Measurements from ENCODE around the gene APLP2. TPM values are rescaled to one million over a fixed set of nuclear protein-coding genes. Genes with fewer than 3 reads are reported as not detected.
"Not testable (repeated sequence)": the region's sequence is repeated elsewhere in the genome, so short reads cannot be mapped to it uniquely, and the experiment has no call there.

The APLP2 gene
- total RNA-seq, 6 experiments from 2014 or later: 333 to 490 (median 458) TPM

GRCh38 chr11:130188585-130189347 is 119.1 kb downstream of the APLP2 start:
- TF ChIP-seq CTCF (IDR thresholded peaks at IDR 0.05): no peak
- Mint-ChIP-seq H3K4me1 (ENCODE audit: low read depth) (no peaks in the 10 kb centered on the region), H3K9me3 (no peaks in the 10 kb centered on the region), H3K27me3 (ENCODE audit: insufficient read depth) (peaks cover 36% of the 10 kb centered on the region), H3K36me3 (ENCODE audit: low read depth) (no peaks in the 10 kb centered on the region), H3K27ac (no peak overlapping the region), H3K4me3 (no peak overlapping the region)
- DNase-seq: no peak

DNA sequence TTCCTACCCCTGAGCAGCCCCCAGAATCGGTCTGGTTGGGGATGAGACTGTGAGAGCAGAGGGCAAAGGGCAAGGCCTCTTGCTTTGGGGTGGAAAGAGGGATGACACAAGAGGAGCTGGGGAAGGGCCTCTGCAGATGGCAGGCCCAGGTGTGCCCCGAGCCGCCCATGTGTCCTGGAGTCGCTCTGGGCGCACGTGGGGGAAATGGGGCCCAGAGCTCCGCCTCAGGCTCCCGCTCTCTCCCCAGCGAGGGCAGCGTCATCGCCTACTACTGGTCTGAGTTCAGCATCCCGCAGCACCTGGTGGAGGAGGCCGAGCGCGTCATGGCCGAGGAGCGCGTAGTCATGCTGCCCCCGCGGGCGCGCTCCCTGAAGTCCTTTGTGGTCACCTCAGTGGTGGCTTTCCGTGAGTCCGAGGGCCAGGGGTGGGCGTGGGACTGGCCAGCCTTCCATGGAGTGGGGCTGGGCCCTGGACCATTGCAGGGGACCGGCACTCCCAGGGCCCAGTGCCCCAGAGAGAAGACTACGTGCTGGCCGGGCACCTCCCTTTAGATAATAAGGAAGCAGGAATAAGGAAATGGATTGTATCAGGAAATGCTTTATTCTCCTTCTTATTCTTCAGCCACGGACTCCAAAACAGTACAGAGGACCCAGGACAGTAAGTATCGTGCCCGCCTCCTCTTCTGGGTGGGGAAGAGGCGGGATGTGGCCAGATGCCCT is 120.0 kb downstream of the APLP2 start:
- no peaks in the 10 kb centered on the region for H3K9me3 Mint-ChIP-seq
- H3K36me3 Mint-ChIP-seq (ENCODE audit: low read depth): no peaks in the 10 kb centered on the region
- H3K27me3 Mint-ChIP-seq (ENCODE audit: insufficient read depth): peaks cover 28% of the 10 kb centered on the region
- TF ChIP-seq CTCF (IDR thresholded peaks at IDR 0.05): no peak
- no peak overlapping the region for H3K4me3 Mint-ChIP-seq
- no peaks in the 10 kb centered on the region for H3K4me1 Mint-ChIP-seq (ENCODE audit: low read depth)
- DNase-seq: no peak
- H3K27ac Mint-ChIP-seq: no peak overlapping the region

- H3K27ac Mint-ChIP-seq: no peak overlapping the region
- peaks cover 20% of the 10 kb centered on the region for H3K27me3 Mint-ChIP-seq (ENCODE audit: insufficient read depth)
Measured at GRCh38 chr11:130190371-130190881, 120.7 kb downstream of the APLP2 start.

GRCh38 chr11:130191896-130192295 is 122.2 kb downstream of the APLP2 start:
- Mint-ChIP-seq H3K36me3 (ENCODE audit: low read depth) (no peaks in the 10 kb centered on the region), H3K4me1 (ENCODE audit: low read depth) (no peaks in the 10 kb centered on the region), H3K27me3 (ENCODE audit: insufficient read depth) (peaks cover 18% of the 10 kb centered on the region), H3K4me3 (no peak overlapping the region), H3K27ac (no peak overlapping the region), H3K9me3 (no peaks in the 10 kb centered on the region)
- no peak for TF ChIP-seq CTCF (IDR thresholded peaks at IDR 0.05)
- no peak for DNase-seq

More at GRCh38 chr11:130190371-130190881, 120.7 kb downstream of the APLP2 start:
- no peak overlapping the region for H3K4me3 Mint-ChIP-seq
- DNase-seq: no peak
- no peaks in the 10 kb centered on the region for H3K4me1 Mint-ChIP-seq (ENCODE audit: low read depth)
- TF ChIP-seq CTCF (IDR thresholded peaks at IDR 0.05): no peak
- H3K36me3 Mint-ChIP-seq (ENCODE audit: low read depth): no peaks in the 10 kb centered on the region
- no peaks in the 10 kb centered on the region for H3K9me3 Mint-ChIP-seq

DNA sequence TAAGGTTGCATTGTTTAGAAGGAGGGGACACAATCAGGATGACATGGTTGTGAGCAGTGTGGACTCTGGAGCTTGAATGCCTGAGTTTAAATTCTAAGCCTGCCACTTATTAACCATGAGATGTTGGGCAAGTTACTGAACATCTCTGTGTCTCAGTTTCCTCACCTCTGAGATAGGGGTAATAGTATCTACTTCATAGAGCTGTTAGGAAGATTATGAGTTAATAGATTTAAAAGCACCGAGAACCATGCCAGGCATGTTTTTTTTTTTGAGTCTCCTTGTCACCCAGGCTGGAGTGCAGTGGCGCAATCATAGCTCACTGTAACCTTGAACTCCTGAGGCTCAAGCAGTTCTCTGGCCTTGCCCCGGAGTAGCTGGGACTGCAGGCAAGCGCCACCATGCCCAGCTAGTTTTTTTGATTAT is 123.2 kb downstream of the APLP2 start:
- TF ChIP-seq CTCF (IDR thresholded peaks at IDR 0.05): no peak
- H3K4me1 Mint-ChIP-seq (ENCODE audit: low read depth): no peaks in the 10 kb centered on the region

GRCh38 chr11:130193551-130193950 is 123.9 kb downstream of the APLP2 start:
- H3K36me3 Mint-ChIP-seq (ENCODE audit: low read depth); H3K4me3 Mint-ChIP-seq; H3K27ac Mint-ChIP-seq; H3K4me1 Mint-ChIP-seq (ENCODE audit: low read depth); DNase-seq; H3K9me3 Mint-ChIP-seq: not testable (repeated sequence)
- H3K27me3 Mint-ChIP-seq (ENCODE audit: insufficient read depth): peaks cover 15% of the 10 kb centered on the region

More for the DNA sequence above, 123.2 kb downstream of the APLP2 start:
- no peaks in the 10 kb centered on the region for H3K36me3 Mint-ChIP-seq (ENCODE audit: low read depth)
- H3K27me3 Mint-ChIP-seq (ENCODE audit: insufficient read depth): peaks cover 13% of the 10 kb centered on the region
- no peak for DNase-seq
- H3K27ac Mint-ChIP-seq: no peak overlapping the region
- H3K4me3 Mint-ChIP-seq: no peak overlapping the region
- no peaks in the 10 kb centered on the region for H3K9me3 Mint-ChIP-seq

Measured in HFFc6 (cell line).